GM12878 (cell line): ENCODE results near the gene DUS2. TPM values are rescaled to one million over a fixed set of nuclear protein-coding genes. Genes with fewer than 3 reads are reported as not detected.

Source experiments
- ATAC-seq: fragments of 200-7000 bp; cut with Tn5 transposase; 3 replicates; pipeline ENCODE4 v1.9.1; 2020; ENCODE audit warnings: mild to moderate bottlenecking, moderate library complexity
- BruUV-seq: library from RNA; stranded (reverse); fragments of 400-500 nt; replicated peaks from 2 replicates; lab custom pipeline; 2021; lab: Mats Ljungman, UMichigan
- CTCF ChIA-PET: fragments of 300-600 bp; sonication (Branson Sonifier 250); formaldehyde crosslinking; extraction: SDS; loops from one replicate; lab custom pipeline; 2021; ENCODE audit warnings: inconsistent platforms; lab: Yijun Ruan, JAX
- POLR2A ChIA-PET: fragments of 350-600 bp; formaldehyde crosslinking; extraction: SDS; loops from one replicate; lab custom pipeline; 2021; ENCODE audit warnings: inconsistent platforms; lab: Charles Lee
- RAD21 ChIA-PET: fragments of 300-600 bp; sonication (Branson Sonifier 250); formaldehyde crosslinking; loops from one replicate; lab custom pipeline; 2023; ENCODE audit warnings: antibody characterized with exemption; ENCODE audit not compliant: unreplicated experiment; lab: Charles Lee
- SMC1A ChIA-PET: fragments of 300-600 bp; sonication (Branson Sonifier 250); formaldehyde crosslinking; loops from one replicate; lab custom pipeline; 2023; ENCODE audit not compliant: unreplicated experiment, uncharacterized antibody; lab: Charles Lee
- DNase-seq: peaks from one replicate; pipeline ENCODE4 v3.0.0-alpha.2; 2011; ENCODE audit warnings: low read depth, low spot score
- FAIRE-seq: peaks from 3 replicates; lab custom pipeline; 2011; peaks lifted over from hg19 to GRCh38; lab: Jason Lieb, UNC
- H2AFZ ChIP-seq: 2 replicates; pipeline ENCODE4 v1.6.0; 2011; ENCODE audit warnings: low read depth, low read length, control low read depth; ENCODE audit not compliant: control insufficient read depth
- H3K27ac ChIP-seq: 2 replicates; pipeline ENCODE4 v1.5.1; 2011; ENCODE audit warnings: control low read depth; ENCODE audit not compliant: control insufficient read depth, insufficient read depth
- H3K27me3 ChIP-seq, 2 experiments: replicated peaks in 1 of 2; 2 replicates each; pipeline versions ENCODE4 v1.6.0 to v1.6.1; 2011; ENCODE audit warnings: low read length in 1 of 2; ENCODE audit not compliant: control insufficient read depth in 2 of 2, insufficient read depth in 2 of 2
- H3K36me3 ChIP-seq, 2 experiments: 2 replicates each; pipeline ENCODE4 v1.5.1; 2011; ENCODE audit warnings: low read length in 1 of 2; ENCODE audit not compliant: control insufficient read depth in 2 of 2, insufficient read depth in 2 of 2
- H3K4me1 ChIP-seq: 2 replicates; pipeline ENCODE4 v1.6.1; 2011; ENCODE audit warnings: mild to moderate bottlenecking, low read length, moderate library complexity, mixed read lengths; ENCODE audit not compliant: control insufficient read depth, insufficient read depth
- H3K4me2 ChIP-seq: 2 replicates; pipeline ENCODE4 v1.6.0; 2011; ENCODE audit warnings: control low read depth; ENCODE audit not compliant: control insufficient read depth, insufficient read depth
- H3K4me3 ChIP-seq: fragments of 200-600 bp; sonication (generic); 2 replicates; pipeline ENCODE4 v1.5.1; 2016
- H3K79me2 ChIP-seq: 2 replicates; pipeline ENCODE4 v1.6.0; 2011; ENCODE audit warnings: low read length; ENCODE audit not compliant: control insufficient read depth, insufficient read depth
- H3K9ac ChIP-seq: 2 replicates; pipeline ENCODE4 v1.8.0; 2011; ENCODE audit warnings: low read length, control low read depth, mixed read lengths; ENCODE audit not compliant: control insufficient read depth, insufficient read depth
- H3K9me3 ChIP-seq: replicated peaks from 3 replicates; pipeline ENCODE4 v1.5.1; 2011; ENCODE audit warnings: mild to moderate bottlenecking, low read length; ENCODE audit not compliant: control insufficient read depth, insufficient read depth
- H4K20me1 ChIP-seq: 2 replicates; pipeline ENCODE4 v1.6.0; 2011; ENCODE audit not compliant: control insufficient read depth, insufficient read depth
- ATF3 ChIP-seq: IDR thresholded peaks from 2 replicates; pipeline ENCODE4 v1.6.1; 2011; ENCODE audit warnings: low read depth, mild to moderate bottlenecking, low read length, moderate library complexity, borderline replicate concordance; ENCODE audit errors: extremely low read depth
- SPI1 ChIP-seq: IDR thresholded peaks from 2 replicates; pipeline ENCODE4 v1.6.1; 2011; ENCODE audit warnings: low read depth, mild to moderate bottlenecking, low read length, moderate library complexity, borderline replicate concordance; ENCODE audit not compliant: insufficient read depth
- YY1 ChIP-seq: IDR thresholded peaks from 2 replicates; pipeline ENCODE4 v1.6.1; 2011; ENCODE audit warnings: low read depth, mild to moderate bottlenecking, low read length
- WGBS: methylation state at CpG from one replicate; pipeline ENCODE4 v1.1.6; 2016; ENCODE audit warnings: low lambda C conversion rate; ENCODE audit not compliant: insufficient replicate concordance, insufficient coverage; ENCODE audit errors: missing lambda C conversion rate; 5-methylcytosine and 5-hydroxymethylcytosine counted together
- in situ Hi-C: fragments of 300-500 bp; cut with MboI; formaldehyde crosslinking; loops from 9 replicates; pipeline ENCODE4 v1.14.3; 2018; ENCODE audit warnings: mixed read lengths
- intact Hi-C: fragments of 100-400 bp; cut with micrococcal nuclease; formaldehyde crosslinking; loops from one replicate; pipeline ENCODE4 v1.14.2; 2022; ENCODE audit not compliant: unreplicated experiment
- polyA plus RNA-seq, 11 experiments: library from polyadenylated mRNA; depleted of rRNA in 4 of 11; unstranded in 6 of 11; stranded (reverse) in 5 of 11; fragments of >200 nt; fragmentation: Nextera tagmentation in 4 of 11; fragmentation: Illumina TruSeq in 1 of 11; extraction: Ambion mirVana in 4 of 11; extraction: Trizol in 1 of 11; gene quantifications; 1 replicate in 1 of 11; 2 replicates in 10 of 11; pipeline versions ENCODE4 v1.2.1 to v1.2.3, GENCODE V29; 2011 to 2016; ENCODE audit warnings: inconsistent platforms in 2 of 11, missing spikeins in 2 of 11, low read depth in 1 of 11
- total RNA-seq, 4 experiments: library from RNA; depleted of rRNA in 3 of 4; stranded (reverse); fragments of >200 nt in 3 of 4; fragmentation: Illumina TruSeq in 1 of 4; extraction: Trizol in 1 of 4; gene quantifications; 2 replicates each; pipeline versions ENCODE4 v1.2.1 to v1.2.3, GENCODE V29; 2013 to 2021

Gene DUS2
- total and polyA plus RNA-seq, 10 of the 15 experiments (the other 5 are each of a cell fraction or from before 2014, with no cell fraction given), result 4.8 to 32.3 (median 25.5) TPM

- peak overlapping the region; percentile 53; the same call in 1 of the 2 replicates for H3K4me3 ChIP-seq
- no peak overlapping the region for H2AFZ ChIP-seq
- intact Hi-C loops (no loop called here), in situ Hi-C loops (loop anchor here (5.0 kb wide), 1 partner anchor 137 kb away; no protein-coding TSS in a partner anchor)
- H3K27ac ChIP-seq, result no peak overlapping the region; the same call in 1 of the 2 replicates
- DNase-seq (no peak), FAIRE-seq (no peak), ATAC-seq (0 out of 3 replicates have a peak, but pooled peaks have one; percentile 12)
- peaks cover 95% of the 10 kb centered on the region for H3K79me2 ChIP-seq
- H3K27me3 ChIP-seq, result no peaks in the 10 kb centered on the region
- BruUV-seq, result no TSS peak
- ChIA-PET RAD21 (interaction anchor here (1.0 to 4.8 kb wide), 2 partner anchors 20 to 29 kb away, joined by 3 to 24 read pairs; no protein-coding TSS in a partner anchor), CTCF (interaction anchor here (0.9 to 7.6 kb wide), 6 partner anchors 9 to 137 kb away, joined by 3 to 72 read pairs (median 3); no protein-coding TSS in a partner anchor), SMC1A (interaction anchor here (0.9 to 4.8 kb wide), 3 partner anchors 14 to 28 kb away, joined by 3 to 45 read pairs (median 3); no protein-coding TSS in a partner anchor), POLR2A (interaction anchor here (0.6 to 1.3 kb wide), 3 partner anchors 9 to 133 kb away, joined by 4 read pairs; no protein-coding TSS in a partner anchor)
- no peaks in the 10 kb centered on the region for H4K20me1 ChIP-seq
- 0% methylated on average over 3 of the region's 3 CpGs for WGBS
- no peak overlapping the region for H3K9ac ChIP-seq
- peaks cover 23% of the 10 kb centered on the region for H3K4me1 ChIP-seq
- peak overlapping the region; percentile 64 for H3K4me2 ChIP-seq
- TF ChIP-seq YY1, result no peak
- TF ChIP-seq ATF3, result no peak
- TF ChIP-seq SPI1, result peak; percentile 14; the same call in 1 of the 2 replicates
- H3K9me3 ChIP-seq, result no peaks in the 10 kb centered on the region
- no peaks in the 10 kb centered on the region for H3K36me3 ChIP-seq
Measured at GRCh38 chr16:68090533-68090932, 67.4 kb downstream of the DUS2 start.
